ENCODE results near the gene CMBL.

CMBL gene

GRCh38 chr5:10319202-10319851 is 11.6 kb upstream of the CMBL start:
- H3K4me1 ChIP-seq (ENCODE audit: control insufficient read depth, low read length), result no peaks in the 10 kb centered on the region
- no peak overlapping the region for H3K27ac ChIP-seq (ENCODE audit: low read depth, low read length)
- no peak for TF ChIP-seq EZH2phosphoT487 (IDR thresholded peaks at IDR 0.05; ENCODE audit: borderline replicate concordance, low read length)
- TF ChIP-seq, protein P1, sequence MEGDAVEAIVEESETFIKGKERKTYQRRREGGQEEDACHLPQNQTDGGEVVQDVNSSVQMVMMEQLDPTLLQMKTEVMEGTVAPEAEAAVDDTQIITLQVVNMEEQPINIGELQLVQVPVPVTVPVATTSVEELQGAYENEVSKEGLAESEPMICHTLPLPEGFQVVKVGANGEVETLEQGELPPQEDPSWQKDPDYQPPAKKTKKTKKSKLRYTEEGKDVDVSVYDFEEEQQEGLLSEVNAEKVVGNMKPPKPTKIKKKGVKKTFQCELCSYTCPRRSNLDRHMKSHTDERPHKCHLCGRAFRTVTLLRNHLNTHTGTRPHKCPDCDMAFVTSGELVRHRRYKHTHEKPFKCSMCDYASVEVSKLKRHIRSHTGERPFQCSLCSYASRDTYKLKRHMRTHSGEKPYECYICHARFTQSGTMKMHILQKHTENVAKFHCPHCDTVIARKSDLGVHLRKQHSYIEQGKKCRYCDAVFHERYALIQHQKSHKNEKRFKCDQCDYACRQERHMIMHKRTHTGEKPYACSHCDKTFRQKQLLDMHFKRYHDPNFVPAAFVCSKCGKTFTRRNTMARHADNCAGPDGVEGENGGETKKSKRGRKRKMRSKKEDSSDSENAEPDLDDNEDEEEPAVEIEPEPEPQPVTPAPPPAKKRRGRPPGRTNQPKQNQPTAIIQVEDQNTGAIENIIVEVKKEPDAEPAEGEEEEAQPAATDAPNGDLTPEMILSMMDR (IDR thresholded peaks at IDR 0.05; ENCODE audit: low read depth, low read length, poor library complexity, severe bottlenecking), result no peak
- no peaks in the 10 kb centered on the region for H4K20me1 ChIP-seq (ENCODE audit: control insufficient read depth, insufficient read depth, low read depth, low read length)
- H3K4me3 ChIP-seq (ENCODE audit: low read length), result no peak overlapping the region
- H3K9me2 ChIP-seq (replicated peaks; ENCODE audit: control insufficient read depth, low read length), result no peaks in the 10 kb centered on the region
- H3K27me3 ChIP-seq (ENCODE audit: control insufficient read depth, low read length), result peaks cover 3% of the 10 kb centered on the region; the same call in 1 of the 2 replicates
- no peaks in the 10 kb centered on the region for H3K36me3 ChIP-seq (ENCODE audit: control insufficient read depth, low read length)
- H3K9me3 ChIP-seq (ENCODE audit: control insufficient read depth, insufficient read depth, low read length), result no peaks in the 10 kb centered on the region
- H3K79me2 ChIP-seq (ENCODE audit: control insufficient read depth, low read length), result no peaks in the 10 kb centered on the region
- no peak overlapping the region for H3K4me2 ChIP-seq (ENCODE audit: low read length)
- no peaks in the 10 kb centered on the region for H3F3A ChIP-seq (ENCODE audit: control insufficient read depth, insufficient read depth)

DNA sequence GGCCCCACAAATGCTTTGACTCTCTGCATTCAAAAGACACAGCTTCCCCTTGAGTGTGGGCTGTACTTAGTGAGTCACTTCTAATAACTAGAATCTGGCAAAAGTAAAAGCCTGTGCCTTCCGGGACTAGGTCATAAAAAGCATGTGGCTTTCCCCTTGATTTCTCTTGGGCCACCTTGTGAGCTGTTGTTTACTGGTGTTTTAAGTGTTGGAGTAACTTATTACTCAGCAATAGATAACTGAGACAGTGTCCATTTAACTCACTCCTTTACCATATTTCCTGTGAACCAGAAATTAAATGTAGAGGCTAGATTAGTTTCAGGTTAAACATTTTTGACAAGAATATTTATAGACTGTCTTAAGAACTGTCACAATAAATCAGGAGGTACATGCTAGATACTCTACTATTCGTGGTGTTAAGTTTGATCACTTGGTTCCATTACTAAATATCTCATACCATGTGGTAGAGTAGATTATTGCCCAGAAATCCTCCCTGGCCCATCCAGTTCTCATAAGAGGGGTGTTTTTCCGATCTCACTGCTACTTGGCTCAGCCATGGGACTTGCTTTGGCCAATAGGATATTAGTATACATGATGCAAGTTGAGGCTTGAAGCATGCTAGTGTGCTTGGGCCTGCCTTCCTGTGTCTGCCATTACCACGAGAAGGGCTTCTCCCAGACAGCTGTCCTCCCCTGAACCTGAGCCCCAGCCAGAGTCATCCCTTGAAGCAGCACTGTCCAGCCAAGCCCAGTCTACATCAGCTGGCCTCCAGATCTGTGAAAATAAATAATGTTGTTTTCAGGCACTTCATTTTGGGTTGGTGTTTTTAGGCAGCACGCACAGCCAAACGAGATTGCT is 10.4 kb upstream of the CMBL start:
- Histone ChIP-seq H3K36me3 (ENCODE audit: control insufficient read depth, low read length) (no peaks in the 10 kb centered on the region), H4K20me1 (ENCODE audit: control insufficient read depth, insufficient read depth, low read depth, low read length) (no peaks in the 10 kb centered on the region), H3K27ac (ENCODE audit: low read depth, low read length) (no peak overlapping the region), H3K4me1 (ENCODE audit: control insufficient read depth, low read length) (no peaks in the 10 kb centered on the region), H3K27me3 (ENCODE audit: control insufficient read depth, low read length) (peaks cover 3% of the 10 kb centered on the region; the same call in 1 of the 2 replicates), H3K79me2 (ENCODE audit: control insufficient read depth, low read length) (no peaks in the 10 kb centered on the region), H3K9me2 (replicated peaks; ENCODE audit: control insufficient read depth, low read length) (no peaks in the 10 kb centered on the region), H3K9me3 (ENCODE audit: control insufficient read depth, insufficient read depth, low read length) (no peaks in the 10 kb centered on the region), H3K4me3 (ENCODE audit: low read length) (no peak overlapping the region), H3F3A (ENCODE audit: control insufficient read depth, insufficient read depth) (no peaks in the 10 kb centered on the region), H3K4me2 (ENCODE audit: low read length) (no peak overlapping the region)
- TF ChIP-seq EZH2phosphoT487 (IDR thresholded peaks at IDR 0.05; ENCODE audit: borderline replicate concordance, low read length), result no peak
- TF ChIP-seq, protein P1 (IDR thresholded peaks at IDR 0.05; ENCODE audit: low read depth, low read length, poor library complexity, severe bottlenecking), result no peak

DNA sequence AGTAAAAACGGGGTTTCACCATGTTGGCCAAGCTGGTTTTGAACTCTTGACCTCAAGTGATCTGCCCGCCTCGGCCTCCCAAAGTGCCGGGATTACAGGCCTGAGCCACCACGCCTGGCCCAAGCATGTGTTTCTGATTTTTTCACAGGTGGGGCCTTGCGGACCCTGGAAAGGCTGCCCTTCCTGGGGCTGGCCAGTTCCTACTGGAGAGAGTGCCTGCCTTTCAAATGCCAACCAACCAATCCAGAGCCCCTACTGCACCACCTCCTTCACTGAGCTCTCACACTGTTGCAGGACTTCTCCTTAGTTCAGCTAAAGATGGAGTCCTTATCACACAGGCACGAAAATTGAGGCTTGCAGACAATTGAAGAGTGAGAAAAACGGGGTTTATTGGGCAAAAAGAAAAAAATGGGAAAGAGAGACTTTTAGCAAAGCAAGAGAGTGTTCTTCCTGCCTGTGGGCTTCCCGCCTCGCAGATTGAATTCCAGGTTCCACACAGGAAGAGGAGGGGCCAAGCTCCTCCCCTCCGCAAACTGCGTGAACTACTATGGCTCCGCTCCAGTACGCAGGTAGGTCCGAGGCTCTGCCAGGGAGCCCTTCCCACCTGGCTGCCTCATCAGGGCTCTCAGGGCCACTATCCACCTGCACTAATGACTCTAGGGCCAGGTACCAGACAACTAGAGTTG is 8.3 kb upstream of the CMBL start:
- no peak overlapping the region for H3K27ac ChIP-seq (ENCODE audit: low read depth, low read length)
- no peak overlapping the region for H3K4me2 ChIP-seq (ENCODE audit: low read length)

More for the DNA sequence above, 8.3 kb upstream of the CMBL start:
- Histone ChIP-seq H3K27me3 (ENCODE audit: control insufficient read depth, low read length) (peaks cover 3% of the 10 kb centered on the region; the same call in 1 of the 2 replicates), H3K79me2 (ENCODE audit: control insufficient read depth, low read length) (no peaks in the 10 kb centered on the region), H3F3A (ENCODE audit: control insufficient read depth, insufficient read depth) (no peaks in the 10 kb centered on the region), H3K9me2 (replicated peaks; ENCODE audit: control insufficient read depth, low read length) (no peaks in the 10 kb centered on the region), H3K9me3 (ENCODE audit: control insufficient read depth, insufficient read depth, low read length) (no peaks in the 10 kb centered on the region), H3K36me3 (ENCODE audit: control insufficient read depth, low read length) (no peaks in the 10 kb centered on the region), H3K4me1 (ENCODE audit: control insufficient read depth, low read length) (no peaks in the 10 kb centered on the region), H3K4me3 (ENCODE audit: low read length) (no peak overlapping the region), H4K20me1 (ENCODE audit: control insufficient read depth, insufficient read depth, low read depth, low read length) (no peaks in the 10 kb centered on the region)
- TF ChIP-seq, protein P1 (IDR thresholded peaks at IDR 0.05; ENCODE audit: low read depth, low read length, poor library complexity, severe bottlenecking), result no peak
- TF ChIP-seq EZH2phosphoT487 (IDR thresholded peaks at IDR 0.05; ENCODE audit: borderline replicate concordance, low read length), result no peak

All from DOHH2 (cell line).